Measurements from ENCODE around the gene C1QTNF4. TPM values are rescaled to one million over a fixed set of nuclear protein-coding genes. Genes with fewer than 3 reads are reported as not detected.

C1QTNF4 gene
- total and polyA plus RNA-seq, 9 of the 15 experiments (the other 6 are each of a cell fraction or from before 2014, with no cell fraction given), result not detected

DNA sequence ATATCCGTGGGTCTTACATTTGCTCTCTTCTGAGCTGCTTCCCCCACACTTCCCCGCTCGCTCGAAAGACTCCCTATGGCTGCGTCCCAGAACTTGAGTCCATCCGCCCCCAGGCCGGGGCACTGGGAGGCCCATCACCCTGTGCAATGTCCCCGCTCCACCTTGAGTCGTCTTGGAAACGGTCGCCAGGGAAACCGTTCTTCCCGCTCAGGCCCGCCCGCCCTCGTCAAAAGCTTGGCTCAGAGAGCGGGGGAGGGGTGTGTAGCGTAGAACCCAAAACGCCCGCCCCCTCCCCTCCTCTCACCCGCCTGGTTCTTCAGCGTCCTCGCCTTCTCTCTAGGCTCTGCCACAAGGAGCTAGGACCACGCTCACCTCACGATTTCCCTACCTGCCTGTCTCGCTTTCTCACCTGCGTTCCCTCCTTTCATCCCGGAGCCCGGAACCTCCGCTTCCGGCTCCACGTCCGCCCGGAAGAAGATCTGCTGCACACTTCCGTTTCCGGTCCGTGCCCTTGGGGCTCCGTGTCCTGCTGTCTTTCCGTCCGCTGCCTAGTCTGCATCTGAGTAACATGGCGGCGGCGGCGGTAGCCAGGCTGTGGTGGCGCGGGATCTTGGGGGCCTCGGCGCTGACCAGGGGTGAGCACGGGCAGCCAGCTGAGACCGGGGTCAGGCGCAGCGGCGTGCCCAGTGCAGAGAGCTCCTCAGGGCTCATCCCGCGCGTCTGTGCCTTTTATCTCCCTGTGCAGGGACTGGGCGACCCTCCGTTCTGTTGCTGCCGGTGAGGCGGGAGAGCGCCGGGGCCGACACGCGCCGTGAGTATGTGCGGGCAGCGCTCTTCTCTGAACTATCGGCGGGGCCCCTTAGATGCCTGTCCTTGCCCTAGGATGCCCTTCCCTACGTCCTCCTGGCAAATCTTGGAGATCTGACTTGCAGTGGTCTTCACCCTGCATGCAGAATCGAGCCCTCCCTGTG, 15.4 kb downstream of the C1QTNF4 start, which contains the start of the genes KBTBD4 and NDUFS3 (continued):
- TF ChIP-seq NONO (IDR thresholded peaks at IDR 0.05; ENCODE audit: low read depth in 2 of 2, low read length in 1 of 2) (peak; percentile 47 to 54; a peak in 3 of 4 replicates), TBP (optimal IDR thresholded peaks at IDR 0.05; ENCODE audit: low read depth, low read length) (peak; percentile 95), KAT7 (CRISPR knock-in tag; IDR thresholded peaks at IDR 0.05; ENCODE audit: borderline replicate concordance) (peak; percentile 100), ZNF124 (CRISPR knock-in tag; IDR thresholded peaks at IDR 0.05) (no peak), GATAD2A (IDR thresholded peaks at IDR 0.05) (no peak), ZNF586 (CRISPR knock-in tag; conservative IDR thresholded peaks at IDR 0.05) (no peak), MCM7 (IDR thresholded peaks at IDR 0.05) (peak; percentile 49 to 92; a peak in 1 of 4 replicates), TCFL5 (CRISPR knock-in tag; conservative IDR thresholded peaks at IDR 0.05) (no peak), SAP30 (IDR thresholded peaks at IDR 0.05; ENCODE audit: borderline replicate concordance, insufficient read depth, low read depth, low read length, poor library complexity, severe bottlenecking) (peak; percentile 63), TAL1 (IDR thresholded peaks at IDR 0.05) (peak; percentile 48; the same call in 1 of the 2 replicates), SIN3B (IDR thresholded peaks at IDR 0.05; ENCODE audit: low read depth) (peak; percentile 98), ZNF143 (CRISPR knock-in tag; IDR thresholded peaks at IDR 0.05) (no peak), SMARCB1 (IDR thresholded peaks at IDR 0.05; ENCODE audit: insufficient read length, low read depth) (no peak), ZNF644 (tag; IDR thresholded peaks at IDR 0.05; ENCODE audit: low read depth) (peak; percentile 58; the same call in 1 of the 2 replicates), EP400 (IDR thresholded peaks at IDR 0.05) (peak; percentile 97), SOX6 (IDR thresholded peaks at IDR 0.05) (peak; percentile 69), POLR2G (IDR thresholded peaks at IDR 0.05; ENCODE audit: low read depth, low read length) (peak; percentile 99), GTF2A2 (tag; IDR thresholded peaks at IDR 0.05) (0 out of 2 replicates have a peak, but pooled peaks have one; percentile 37), MIER1 (IDR thresholded peaks at IDR 0.05; ENCODE audit: low read depth) (peak; percentile 84), MXI1 (IDR thresholded peaks at IDR 0.05; ENCODE audit: low read depth, low read length) (peak; percentile 99), COPS2 (conservative IDR thresholded peaks at IDR 0.05) (no peak)
- TF ChIP-seq, protein P1, sequence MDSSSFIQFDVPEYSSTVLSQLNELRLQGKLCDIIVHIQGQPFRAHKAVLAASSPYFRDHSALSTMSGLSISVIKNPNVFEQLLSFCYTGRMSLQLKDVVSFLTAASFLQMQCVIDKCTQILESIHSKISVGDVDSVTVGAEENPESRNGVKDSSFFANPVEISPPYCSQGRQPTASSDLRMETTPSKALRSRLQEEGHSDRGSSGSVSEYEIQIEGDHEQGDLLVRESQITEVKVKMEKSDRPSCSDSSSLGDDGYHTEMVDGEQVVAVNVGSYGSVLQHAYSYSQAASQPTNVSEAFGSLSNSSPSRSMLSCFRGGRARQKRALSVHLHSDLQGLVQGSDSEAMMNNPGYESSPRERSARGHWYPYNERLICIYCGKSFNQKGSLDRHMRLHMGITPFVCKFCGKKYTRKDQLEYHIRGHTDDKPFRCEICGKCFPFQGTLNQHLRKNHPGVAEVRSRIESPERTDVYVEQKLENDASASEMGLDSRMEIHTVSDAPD (CRISPR knock-in tag; IDR thresholded peaks at IDR 0.05), result no peak
- TF ChIP-seq, protein P2, sequence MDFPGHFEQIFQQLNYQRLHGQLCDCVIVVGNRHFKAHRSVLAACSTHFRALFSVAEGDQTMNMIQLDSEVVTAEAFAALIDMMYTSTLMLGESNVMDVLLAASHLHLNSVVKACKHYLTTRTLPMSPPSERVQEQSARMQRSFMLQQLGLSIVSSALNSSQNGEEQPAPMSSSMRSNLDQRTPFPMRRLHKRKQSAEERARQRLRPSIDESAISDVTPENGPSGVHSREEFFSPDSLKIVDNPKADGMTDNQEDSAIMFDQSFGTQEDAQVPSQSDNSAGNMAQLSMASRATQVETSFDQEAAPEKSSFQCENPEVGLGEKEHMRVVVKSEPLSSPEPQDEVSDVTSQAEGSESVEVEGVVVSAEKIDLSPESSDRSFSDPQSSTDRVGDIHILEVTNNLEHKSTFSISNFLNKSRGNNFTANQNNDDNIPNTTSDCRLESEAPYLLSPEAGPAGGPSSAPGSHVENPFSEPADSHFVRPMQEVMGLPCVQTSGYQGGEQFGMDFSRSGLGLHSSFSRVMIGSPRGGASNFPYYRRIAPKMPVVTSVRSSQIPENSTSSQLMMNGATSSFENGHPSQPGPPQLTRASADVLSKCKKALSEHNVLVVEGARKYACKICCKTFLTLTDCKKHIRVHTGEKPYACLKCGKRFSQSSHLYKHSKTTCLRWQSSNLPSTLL (IDR thresholded peaks at IDR 0.05), result peak; percentile 68
- TF ChIP-seq, protein P3, sequence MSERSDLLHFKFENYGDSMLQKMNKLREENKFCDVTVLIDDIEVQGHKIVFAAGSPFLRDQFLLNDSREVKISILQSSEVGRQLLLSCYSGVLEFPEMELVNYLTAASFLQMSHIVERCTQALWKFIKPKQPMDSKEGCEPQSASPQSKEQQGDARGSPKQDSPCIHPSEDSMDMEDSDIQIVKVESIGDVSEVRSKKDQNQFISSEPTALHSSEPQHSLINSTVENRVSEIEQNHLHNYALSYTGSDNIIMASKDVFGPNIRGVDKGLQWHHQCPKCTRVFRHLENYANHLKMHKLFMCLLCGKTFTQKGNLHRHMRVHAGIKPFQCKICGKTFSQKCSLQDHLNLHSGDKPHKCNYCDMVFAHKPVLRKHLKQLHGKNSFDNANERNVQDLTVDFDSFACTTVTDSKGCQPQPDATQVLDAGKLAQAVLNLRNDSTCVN (CRISPR knock-in tag; IDR thresholded peaks at IDR 0.05), result peak; percentile 14; the same call in 1 of the 2 replicates

All from K562 (cell line).